ENCODE results near the gene RCAN3. TPM values are rescaled to one million over a fixed set of nuclear protein-coding genes. Genes with fewer than 3 reads are reported as not detected.
A peak's percentile ranks its signal among the peaks of the same experiment; 100 is the strongest.

Gene RCAN3
- total RNA-seq, 4 donors from 2014 or later: 25.6 to 37.9 (median 35.2) TPM

DNA sequence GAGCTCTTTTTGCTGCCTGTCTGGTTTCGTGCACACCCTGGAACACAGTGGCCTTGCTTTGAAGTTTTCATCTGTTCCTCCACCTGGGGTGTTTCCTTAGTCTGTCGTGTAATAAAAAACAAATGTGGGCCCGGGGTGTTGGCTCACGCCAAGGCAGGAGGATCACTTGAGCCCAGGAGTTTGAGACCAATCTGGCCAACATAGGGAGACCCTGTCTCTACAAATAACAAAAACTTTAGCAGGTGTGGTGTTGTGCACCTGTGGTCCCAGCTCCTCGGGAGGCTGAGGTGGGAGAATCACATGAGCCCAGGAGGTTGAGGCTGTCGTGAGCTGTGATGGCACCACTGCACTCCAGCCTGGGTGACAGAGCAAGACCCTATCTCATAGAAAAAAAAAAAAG lies 57.7 kb downstream of the RCAN3 start:
- H3K27ac ChIP-seq: no peak overlapping the region
- H3K27me3 ChIP-seq: no peaks in the 10 kb centered on the region
- DNase-seq: no peak
- H3K4me1 ChIP-seq: peaks cover 15 to 57% of the 10 kb centered on the region in 2 donors
- H3K9me3 ChIP-seq: no peaks in the 10 kb centered on the region
- no peaks in the 10 kb centered on the region for H3K36me3 ChIP-seq
- TF ChIP-seq CTCF (IDR thresholded peaks at IDR 0.05) (no peak), POLR2A (IDR thresholded peaks at IDR 0.05) (no peak)
- WGBS, 2 donors: 67 to 84% methylated on average over 6 of the region's 6 CpGs
- intact Hi-C loops (cut with DNase I): no loop called here
- H3K4me3 ChIP-seq (replicated peaks in 1 of 3): no peak overlapping the region

- H3K36me3 ChIP-seq: no peaks in the 10 kb centered on the region
- intact Hi-C loops (cut with DNase I): no loop called here
- H3K27ac ChIP-seq: peak overlapping the region; percentile 17 to 49 (median 29)
- DNase-seq: peak; percentile 83 to 90
- TF ChIP-seq CTCF (IDR thresholded peaks at IDR 0.05): no peak
- no peak for TF ChIP-seq POLR2A (IDR thresholded peaks at IDR 0.05)
- H3K27me3 ChIP-seq: no peaks in the 10 kb centered on the region
- no peaks in the 10 kb centered on the region for H3K9me3 ChIP-seq
- peaks cover 15 to 39% of the 10 kb centered on the region in 2 donors for H3K4me1 ChIP-seq
- H3K4me3 ChIP-seq (replicated peaks in 1 of 3): no peak overlapping the region
Observed at GRCh38 chr1:24562625-24563024, 60.0 kb downstream of the RCAN3 start.

GRCh38 chr1:24564695-24565094 lies 62.1 kb downstream of the RCAN3 start:
- H3K4me1 ChIP-seq: peaks cover 10 to 34% of the 10 kb centered on the region in 2 donors
- no peak for TF ChIP-seq CTCF (IDR thresholded peaks at IDR 0.05)
- TF ChIP-seq POLR2A (IDR thresholded peaks at IDR 0.05): no peak
- no peaks in the 10 kb centered on the region for H3K9me3 ChIP-seq
- no peaks in the 10 kb centered on the region for H3K36me3 ChIP-seq
- no peak overlapping the region for H3K4me3 ChIP-seq (replicated peaks in 1 of 3)
- intact Hi-C loops (cut with DNase I): no loop called here
- no peak overlapping the region for H3K27ac ChIP-seq
- H3K27me3 ChIP-seq: no peaks in the 10 kb centered on the region
- 75 to 87% methylated on average over 2 of the region's 2 CpGs for WGBS, 2 donors
- no peak for DNase-seq

- TF ChIP-seq POLR2A (IDR thresholded peaks at IDR 0.05) (no peak), CTCF (IDR thresholded peaks at IDR 0.05) (no peak)
- 82 to 94% methylated on average over 3 of the region's 3 CpGs for WGBS, 2 donors
- no peaks in the 10 kb centered on the region for H3K9me3 ChIP-seq
- no peak overlapping the region for H3K4me3 ChIP-seq (replicated peaks in 1 of 3)
- no peak for DNase-seq
- H3K27me3 ChIP-seq: no peaks in the 10 kb centered on the region
- peaks cover 10 to 38% of the 10 kb centered on the region in 2 donors for H3K4me1 ChIP-seq
- intact Hi-C loops (cut with DNase I): no loop called here
- no peaks in the 10 kb centered on the region for H3K36me3 ChIP-seq
- H3K27ac ChIP-seq: no peak overlapping the region
Observed at GRCh38 chr1:24566236-24566867, 63.7 kb downstream of the RCAN3 start.

DNA sequence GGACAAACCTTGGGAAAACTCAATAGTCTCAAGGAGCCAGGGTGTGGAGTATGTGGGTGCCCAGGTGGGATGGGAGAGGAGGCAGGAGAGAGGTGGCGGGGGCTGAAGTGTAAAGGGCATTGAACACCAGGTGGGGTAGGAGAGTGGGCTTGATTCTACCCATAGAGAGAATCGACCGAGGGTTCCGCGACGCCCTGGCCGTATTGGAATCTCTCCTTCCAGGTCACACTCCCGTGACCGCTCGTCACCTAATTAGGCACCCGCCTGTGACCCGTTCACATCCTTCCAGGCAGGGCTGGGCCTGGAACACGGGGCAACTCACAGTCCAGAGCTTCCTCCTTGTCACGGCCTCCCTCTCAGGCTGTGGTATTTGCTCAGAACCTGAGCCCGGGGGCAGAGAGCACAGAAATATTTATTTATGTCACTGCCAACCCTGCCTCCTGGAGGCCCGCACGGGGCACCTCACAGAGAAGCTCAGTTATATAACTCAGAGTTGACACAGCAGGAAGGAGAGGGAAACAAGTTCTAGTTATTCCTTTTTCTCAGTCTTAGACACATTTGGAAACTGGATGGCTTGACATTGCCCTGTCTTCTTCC lies 65.3 kb downstream of the RCAN3 start:
- Histone ChIP-seq H3K27me3 (no peaks in the 10 kb centered on the region), H3K4me3 (replicated peaks in 1 of 3) (no peak overlapping the region), H3K27ac (peak overlapping the region; percentile 3 to 65 (median 57)), H3K9me3 (no peaks in the 10 kb centered on the region), H3K4me1 (peaks cover 2 to 23% of the 10 kb centered on the region in 2 donors), H3K36me3 (no peaks in the 10 kb centered on the region)
- intact Hi-C loops (cut with DNase I): no loop called here
- no peak for TF ChIP-seq POLR2A (IDR thresholded peaks at IDR 0.05)
- TF ChIP-seq CTCF (IDR thresholded peaks at IDR 0.05): peak in 3 of 6 experiments; percentile 19 to 28 (median 27)
- peak; percentile 73 to 81 for DNase-seq
- WGBS, 2 donors: 40 to 48% methylated on average over 17 of the region's 17 CpGs

Measured in thyroid gland (tissue), 4 donors.